SK-N-MC (cell line): ENCODE results near the gene HPN.

Source experiments
- EZH2 ChIP-seq: fragments of 200-600 bp; sonication (generic); IDR thresholded peaks from one replicate; pipeline ENCODE4 v1.6.1; 2017; ENCODE audit warnings: antibody characterized with exemption
- FOXP2 ChIP-seq: optimal IDR thresholded peaks from 2 replicates; pipeline ENCODE3; 2011; ENCODE audit warnings: mild to moderate bottlenecking, moderate library complexity; ENCODE audit not compliant: insufficient read depth; ENCODE audit errors: extremely low read length, control extremely low read depth
- POLR2AphosphoS5 ChIP-seq: IDR thresholded peaks from 2 replicates; pipeline ENCODE4 v1.6.1; 2012; ENCODE audit warnings: mild to moderate bottlenecking, low read depth, low read length, borderline replicate concordance

GRCh38 chr19:34998777-34999497 lies 42.6 kb upstream of the HPN start:
- TF ChIP-seq EZH2 (no peak), POLR2AphosphoS5 (no peak), FOXP2 (no peak)
